GM12892 (cell line): ENCODE data around the gene SVIL.

Experiments used
- POLR2A ChIP-seq: IDR thresholded peaks from 2 replicates; pipeline ENCODE4 v1.6.1; 2011; ENCODE audit warnings: low read depth, low read length, control low read depth
- POLR2AphosphoS5 ChIP-seq: IDR thresholded peaks from 2 replicates; pipeline ENCODE4 v1.6.1; 2011; ENCODE audit warnings: low read depth, low read length, control low read depth

DNA sequence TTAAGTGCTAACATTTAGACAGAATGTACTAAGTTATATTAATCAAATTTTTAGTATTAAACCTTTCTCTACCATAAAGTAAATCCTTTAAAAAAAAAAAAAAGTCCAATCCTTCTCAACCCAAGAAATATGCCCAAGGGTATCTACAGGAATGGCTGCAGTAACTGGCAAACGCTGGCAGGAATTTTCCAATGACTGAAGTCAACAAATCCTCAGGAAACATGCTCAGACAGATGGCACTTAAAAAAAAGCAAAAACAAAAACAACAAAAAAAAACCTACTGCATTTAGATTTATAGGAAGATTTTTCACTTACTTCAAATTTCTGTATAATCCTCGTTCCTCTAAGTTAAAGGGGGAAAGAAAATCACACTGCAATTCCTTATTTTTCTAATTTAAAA, 666 bp downstream of the SVIL start:
- TF ChIP-seq POLR2AphosphoS5, result no peak
- no peak for TF ChIP-seq POLR2A
